Measurements from ENCODE around the gene NAA20.

NAA20 gene, protein sequence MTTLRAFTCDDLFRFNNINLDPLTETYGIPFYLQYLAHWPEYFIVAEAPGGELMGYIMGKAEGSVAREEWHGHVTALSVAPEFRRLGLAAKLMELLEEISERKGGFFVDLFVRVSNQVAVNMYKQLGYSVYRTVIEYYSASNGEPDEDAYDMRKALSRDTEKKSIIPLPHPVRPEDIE

GRCh38 chr20:20017001-20017843 lies at the start of gene NAA20:
NAA20 (plus strand) TSS chr20:20017362; CDS start chr20:20017397, 35 bp downstream.
- peak; percentile 93 for DNase-seq

DNA sequence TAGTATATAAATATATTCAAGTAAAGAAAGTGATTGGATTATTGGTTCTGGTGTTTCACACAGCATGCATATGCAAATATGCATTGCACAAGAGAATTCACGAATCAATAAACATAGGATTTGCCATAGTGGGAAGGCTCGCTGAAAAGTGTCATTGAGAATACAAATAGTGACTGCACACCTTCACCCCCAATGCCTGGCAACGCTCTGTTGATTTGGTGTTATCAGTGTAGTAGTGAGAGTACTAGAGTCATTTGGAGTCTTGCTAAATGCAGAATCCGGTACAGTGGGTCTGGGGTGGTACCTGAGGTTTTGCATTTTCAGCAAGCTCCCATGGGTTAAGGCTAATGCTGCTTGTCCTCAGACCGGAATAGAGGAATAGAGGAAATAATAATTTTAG lies 49.7 kb upstream of the NAA20 start:
- no peak for DNase-seq

GRCh38 chr20:19968028-19968427 lies 49.1 kb upstream of the NAA20 start:
- no peak for DNase-seq

GRCh38 chr20:19968466-19969073 lies 48.6 kb upstream of the NAA20 start:
- DNase-seq: no peak

DNA sequence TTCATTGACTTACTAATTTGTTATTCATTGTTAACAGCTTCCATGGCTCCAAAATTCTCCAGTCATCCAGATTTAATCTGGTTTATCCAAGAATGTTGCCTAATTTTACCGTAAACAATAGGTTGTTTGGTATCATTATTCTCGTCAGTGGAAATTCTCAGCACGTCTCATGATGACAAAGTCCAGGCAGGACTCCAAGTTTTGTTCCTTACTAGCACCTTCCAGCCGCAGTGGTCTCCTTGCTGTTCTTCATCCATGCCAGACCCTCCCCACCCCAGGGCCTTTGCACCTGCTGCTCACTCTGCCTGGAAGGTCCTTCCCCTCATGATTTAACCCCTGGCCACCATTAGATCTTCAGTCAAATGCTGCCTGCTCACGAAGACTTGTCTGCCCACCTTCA lies 48.1 kb upstream of the NAA20 start:
- DNase-seq: no peak

GRCh38 chr20:19969507-19970255 lies 47.5 kb upstream of the NAA20 start:
- no peak for DNase-seq

- no peak for DNase-seq
Observed at GRCh38 chr20:19970256-19970765, 46.9 kb upstream of the NAA20 start.

DNA sequence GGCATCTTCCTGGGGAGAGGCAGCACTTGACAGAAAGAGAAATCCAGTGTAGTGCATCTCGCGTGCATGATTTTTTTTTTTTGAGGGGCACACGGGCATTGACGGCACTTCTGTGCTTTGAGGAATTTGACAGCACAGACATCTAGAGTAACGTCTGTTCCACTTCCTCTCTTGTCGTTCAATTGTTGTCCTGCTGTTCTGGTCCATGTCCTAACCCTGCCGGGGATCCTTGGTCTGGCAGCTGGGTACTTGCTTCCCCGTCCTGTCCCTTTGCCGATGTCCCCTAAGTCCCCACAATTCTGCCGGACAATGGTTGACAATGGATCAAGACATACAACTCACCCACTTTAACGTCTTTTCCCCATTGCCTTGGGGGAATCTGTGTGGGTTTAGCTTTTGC lies 46.0 kb upstream of the NAA20 start:
- DNase-seq: no peak

DNA sequence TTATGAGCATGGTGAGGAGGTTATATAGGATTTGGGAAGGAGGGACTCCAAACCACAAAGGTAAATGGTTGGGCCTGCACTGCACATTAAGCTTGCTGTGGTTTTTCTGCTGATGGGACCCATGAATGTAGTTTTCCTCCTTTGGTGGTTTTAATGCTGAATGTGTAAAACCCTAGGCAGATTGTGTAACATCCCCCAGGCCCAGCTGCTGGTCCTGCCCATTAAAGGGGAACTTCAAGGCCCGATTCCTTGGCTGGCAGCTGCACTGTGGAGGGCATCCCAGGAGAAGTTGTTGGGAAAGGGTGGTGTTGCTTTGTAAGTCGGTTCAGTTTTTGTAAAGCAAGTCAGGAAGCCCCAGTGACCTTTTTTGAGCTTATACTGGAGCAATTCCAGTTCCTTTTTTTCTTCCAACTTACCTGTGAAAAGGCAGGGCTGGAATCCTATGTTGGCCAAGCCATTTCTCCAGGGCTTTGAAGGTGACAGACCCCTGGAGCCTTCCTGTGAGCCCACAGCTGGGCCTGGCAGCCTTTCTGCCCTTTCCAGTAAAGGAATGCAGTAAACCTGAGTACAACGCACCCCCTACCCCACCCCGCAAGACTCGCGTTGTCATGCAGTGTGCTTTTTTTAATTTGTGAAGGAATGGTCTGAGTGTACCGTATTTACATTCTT lies 43.1 kb upstream of the NAA20 start:
- no peak for DNase-seq

GRCh38 chr20:19974630-19975435 lies 42.3 kb upstream of the NAA20 start:
- DNase-seq: no peak

DNA sequence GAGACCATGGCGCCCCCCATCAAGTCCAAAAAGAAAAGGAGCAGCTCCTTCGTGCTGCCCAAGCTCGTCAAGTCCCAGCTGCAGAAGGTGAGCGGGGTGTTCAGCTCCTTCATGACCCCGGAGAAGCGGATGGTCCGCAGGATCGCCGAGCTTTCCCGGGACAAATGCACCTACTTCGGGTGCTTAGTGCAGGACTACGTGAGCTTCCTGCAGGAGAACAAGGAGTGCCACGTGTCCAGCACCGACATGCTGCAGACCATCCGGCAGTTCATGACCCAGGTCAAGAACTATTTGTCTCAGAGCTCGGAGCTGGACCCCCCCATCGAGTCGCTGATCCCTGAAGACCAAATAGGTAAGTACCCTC lies 41.7 kb upstream of the NAA20 start:
- no peak for DNase-seq

DNA sequence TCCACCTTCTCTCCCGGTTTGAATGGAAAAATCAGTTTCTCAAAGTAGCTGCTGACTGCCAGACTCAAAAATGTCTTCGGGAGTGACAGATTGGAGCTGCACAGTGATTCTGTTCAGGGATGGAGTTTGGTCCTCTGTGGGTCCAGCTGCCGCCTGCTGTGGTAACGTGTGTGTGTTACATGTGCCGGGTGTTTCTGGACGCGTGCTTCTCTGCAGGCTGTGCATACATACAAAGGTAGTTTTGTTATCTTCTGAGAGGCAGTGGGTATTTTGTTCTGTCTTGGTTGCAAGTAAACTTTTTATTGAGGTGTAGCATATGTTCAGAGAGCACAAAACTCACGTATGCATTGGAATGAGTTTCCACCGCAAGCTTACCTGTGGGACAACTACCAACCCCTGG lies 41.3 kb upstream of the NAA20 start:
- no peak for DNase-seq

- no peak for DNase-seq
Observed at GRCh38 chr20:19976595-19977372, 40.4 kb upstream of the NAA20 start.

DNA sequence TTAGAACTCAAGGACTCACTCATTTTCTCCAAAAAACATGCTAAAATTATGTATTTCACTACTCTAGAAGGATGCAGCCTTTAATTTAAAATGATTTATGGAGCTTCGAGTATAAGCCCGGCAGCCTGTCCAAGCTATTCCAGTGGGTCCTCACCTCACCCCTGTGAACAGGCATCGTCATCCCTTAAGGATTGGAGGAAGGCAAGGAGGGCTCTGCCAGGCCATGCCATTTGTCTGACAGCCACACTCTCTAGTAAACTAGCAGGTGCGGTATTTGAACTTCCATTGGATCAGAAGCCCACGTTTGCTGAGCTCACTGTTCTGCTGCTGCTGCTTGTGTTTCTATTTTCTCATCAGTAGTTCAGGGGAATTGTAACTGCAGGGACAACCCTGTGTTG lies 39.8 kb upstream of the NAA20 start:
- DNase-seq: no peak

GRCh38 chr20:19978511-19979210 lies 38.5 kb upstream of the NAA20 start:
- DNase-seq: no peak

DNA sequence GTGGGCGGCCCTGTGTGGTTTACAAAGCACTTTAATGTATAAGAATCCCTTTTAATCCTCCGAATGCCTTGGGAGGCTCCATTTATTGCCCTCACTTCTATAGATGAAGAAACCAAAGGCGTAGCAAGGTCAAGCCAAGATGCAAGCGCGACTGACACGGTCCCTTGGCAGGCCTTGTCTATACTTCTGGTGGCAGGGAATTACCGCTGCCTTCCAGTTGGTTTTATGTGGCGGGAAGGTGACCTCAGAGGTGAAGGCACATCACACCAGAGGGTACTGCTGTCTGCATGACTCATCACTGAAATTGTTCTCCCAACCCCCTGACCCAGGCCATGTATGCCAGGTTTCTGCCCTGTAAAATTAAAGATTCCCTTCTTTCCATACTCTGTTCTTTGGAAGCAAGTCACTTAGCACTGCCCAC lies 36.1 kb upstream of the NAA20 start:
- DNase-seq: no peak

GRCh38 chr20:19986419-19986818 lies 30.7 kb upstream of the NAA20 start:
- DNase-seq: no peak

GRCh38 chr20:19987046-19987445 lies 30.1 kb upstream of the NAA20 start:
- no peak for DNase-seq

- no peak for DNase-seq
Observed at GRCh38 chr20:19990850-19991249, 26.3 kb upstream of the NAA20 start.

DNA sequence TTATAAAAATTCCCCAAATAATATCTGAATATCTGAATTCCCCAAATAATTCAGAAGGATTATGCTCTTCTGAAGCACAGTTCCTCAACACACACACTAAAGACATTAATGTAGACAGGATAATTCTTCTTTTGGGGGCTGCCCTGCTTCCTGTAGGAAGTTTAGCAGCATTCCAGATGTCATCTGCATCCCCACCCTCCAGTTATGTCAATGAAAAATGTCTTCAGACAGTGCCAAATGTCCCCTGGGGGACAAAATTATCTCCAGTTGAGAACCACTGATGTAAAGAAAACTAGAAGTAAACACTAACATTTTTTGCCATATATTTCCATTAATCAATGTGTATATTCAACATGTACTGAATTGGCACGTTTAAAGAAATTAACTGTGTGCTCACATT lies 25.9 kb upstream of the NAA20 start:
- no peak for DNase-seq

Measured in stimulated activated CD4-positive, alpha-beta T cell treated with anti-CD3 and anti-CD28 coated beads, Interleukin-1b, Interleukin-23, amount 100 ng/mL, for 48 hours (primary cell).